Calu3 (cell line): ENCODE data around the gene SEC16B. TPM values are rescaled to one million over a fixed set of nuclear protein-coding genes. Genes with fewer than 3 reads are reported as not detected.

Source experiments
- BruUV-seq: library from RNA; stranded (reverse); fragments of 400-500 nt; replicated peaks from 2 replicates; lab custom pipeline; 2021; lab: Mats Ljungman, UMichigan
- CTCF ChIA-PET: fragments of 300-600 bp; sonication (Branson Sonifier 250); formaldehyde crosslinking; loops from one replicate; lab custom pipeline; 2022; ENCODE audit warnings: antibody characterized with exemption; lab: Charles Lee
- DNase-seq: peaks from one replicate; pipeline ENCODE4 v3.0.0; 2022
- H3K27ac Mint-ChIP-seq: one replicate; pipeline ENCODE4 v1.8.0; 2022; ENCODE audit warnings: mixed read lengths; ENCODE audit not compliant: unreplicated experiment
- H3K27me3 Mint-ChIP-seq: one replicate; pipeline ENCODE4 v1.8.0; 2022; ENCODE audit warnings: mixed read lengths; ENCODE audit not compliant: unreplicated experiment
- H3K36me3 Mint-ChIP-seq: one replicate; pipeline ENCODE4 v1.8.0; 2022; ENCODE audit warnings: mild to moderate bottlenecking, moderate library complexity, mixed read lengths; ENCODE audit not compliant: insufficient read depth, unreplicated experiment
- H3K4me1 Mint-ChIP-seq: one replicate; pipeline ENCODE4 v1.8.0; 2022; ENCODE audit warnings: mild to moderate bottlenecking, low read depth, mixed read lengths; ENCODE audit not compliant: unreplicated experiment
- H3K4me3 Mint-ChIP-seq: one replicate; pipeline ENCODE4 v1.8.0; 2022; ENCODE audit warnings: mild to moderate bottlenecking, low read depth, moderate library complexity, mixed read lengths; ENCODE audit not compliant: unreplicated experiment
- H3K9me3 Mint-ChIP-seq: one replicate; pipeline ENCODE4 v1.8.0; 2022; ENCODE audit warnings: low read depth, mixed read lengths; ENCODE audit not compliant: unreplicated experiment
- intact Hi-C: fragments of 100-400 bp; cut with micrococcal nuclease; formaldehyde crosslinking; loops from one replicate; pipeline ENCODE4 v1.10.0; 2022; ENCODE audit not compliant: unreplicated experiment
- total RNA-seq: library from RNA; stranded (reverse); gene quantifications from 2 replicates; pipeline ENCODE4 v1.2.3, GENCODE V29; 2022
- TF ChIP-seq, protein P1 (sequence below): fragments of 200-600 bp; IDR thresholded peaks from one replicate; pipeline ENCODE4 v1.8.0; 2022; ENCODE audit warnings: antibody characterized with exemption; ENCODE audit not compliant: unreplicated experiment

SEC16B gene
- total RNA-seq, 1 experiment from 2014 or later = 4.2 TPM

- H3K27ac Mint-ChIP-seq = no peak overlapping the region
- no peaks in the 10 kb centered on the region for H3K27me3 Mint-ChIP-seq
- no TSS peak for BruUV-seq
- no peak for DNase-seq
- TF ChIP-seq, protein P1, sequence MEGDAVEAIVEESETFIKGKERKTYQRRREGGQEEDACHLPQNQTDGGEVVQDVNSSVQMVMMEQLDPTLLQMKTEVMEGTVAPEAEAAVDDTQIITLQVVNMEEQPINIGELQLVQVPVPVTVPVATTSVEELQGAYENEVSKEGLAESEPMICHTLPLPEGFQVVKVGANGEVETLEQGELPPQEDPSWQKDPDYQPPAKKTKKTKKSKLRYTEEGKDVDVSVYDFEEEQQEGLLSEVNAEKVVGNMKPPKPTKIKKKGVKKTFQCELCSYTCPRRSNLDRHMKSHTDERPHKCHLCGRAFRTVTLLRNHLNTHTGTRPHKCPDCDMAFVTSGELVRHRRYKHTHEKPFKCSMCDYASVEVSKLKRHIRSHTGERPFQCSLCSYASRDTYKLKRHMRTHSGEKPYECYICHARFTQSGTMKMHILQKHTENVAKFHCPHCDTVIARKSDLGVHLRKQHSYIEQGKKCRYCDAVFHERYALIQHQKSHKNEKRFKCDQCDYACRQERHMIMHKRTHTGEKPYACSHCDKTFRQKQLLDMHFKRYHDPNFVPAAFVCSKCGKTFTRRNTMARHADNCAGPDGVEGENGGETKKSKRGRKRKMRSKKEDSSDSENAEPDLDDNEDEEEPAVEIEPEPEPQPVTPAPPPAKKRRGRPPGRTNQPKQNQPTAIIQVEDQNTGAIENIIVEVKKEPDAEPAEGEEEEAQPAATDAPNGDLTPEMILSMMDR = no peak
- H3K4me1 Mint-ChIP-seq = no peaks in the 10 kb centered on the region
- H3K4me3 Mint-ChIP-seq = no peak overlapping the region
- intact Hi-C loops = no loop called here
- H3K9me3 Mint-ChIP-seq = no peaks in the 10 kb centered on the region
- CTCF ChIA-PET = no interaction called here
- H3K36me3 Mint-ChIP-seq = no peaks in the 10 kb centered on the region
Measured at GRCh38 chr1:177978530-177978929, 8.7 kb upstream of the SEC16B start.

DNA sequence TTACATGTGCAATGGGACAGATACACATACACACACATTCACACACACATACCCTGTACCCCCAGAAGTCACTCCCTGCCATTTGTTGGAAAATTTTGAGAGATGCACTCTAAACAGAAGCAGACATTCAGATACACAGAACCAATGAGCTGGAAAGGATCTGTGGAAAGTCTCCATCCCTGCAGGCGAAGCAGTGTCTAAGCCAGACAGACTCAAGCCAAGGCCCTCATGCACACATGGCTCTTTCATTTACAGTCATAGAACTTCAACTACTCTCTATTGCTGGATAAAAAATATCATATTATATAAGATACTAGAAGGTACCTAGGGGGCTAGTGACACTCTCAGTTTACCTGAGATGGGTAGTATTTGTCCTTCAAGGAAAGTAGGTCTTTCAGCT, 7.3 kb upstream of the SEC16B start:
- Mint-ChIP-seq H3K36me3 (no peaks in the 10 kb centered on the region), H3K4me1 (no peaks in the 10 kb centered on the region), H3K4me3 (no peak overlapping the region), H3K27me3 (no peaks in the 10 kb centered on the region), H3K27ac (no peak overlapping the region), H3K9me3 (no peaks in the 10 kb centered on the region)
- intact Hi-C loops = no loop called here
- BruUV-seq = no TSS peak
- no peak for DNase-seq
- CTCF ChIA-PET = no interaction called here
- TF ChIP-seq, protein P1 = no peak

DNA sequence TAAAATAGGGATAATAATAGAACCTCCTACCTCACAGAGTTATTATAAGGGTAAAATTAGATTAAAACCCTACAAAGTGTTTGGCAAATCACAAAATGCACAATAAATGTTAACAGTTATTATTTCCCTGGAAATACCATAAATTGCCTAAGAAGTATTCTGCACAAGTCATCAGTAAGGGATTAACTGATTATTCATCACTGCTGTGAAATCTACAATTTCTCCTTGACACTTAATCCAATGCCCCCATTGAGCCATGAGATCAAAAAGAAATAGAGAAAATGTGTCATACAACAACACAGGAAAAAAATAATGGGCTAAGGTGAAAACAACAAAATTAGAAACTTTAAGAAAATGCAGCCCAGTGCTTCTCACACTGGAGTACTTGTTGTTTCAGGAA, 6.7 kb upstream of the SEC16B start:
- Mint-ChIP-seq H3K4me3 (no peak overlapping the region), H3K36me3 (no peaks in the 10 kb centered on the region), H3K27me3 (no peaks in the 10 kb centered on the region), H3K9me3 (no peaks in the 10 kb centered on the region), H3K4me1 (no peaks in the 10 kb centered on the region), H3K27ac (no peak overlapping the region)
- DNase-seq = no peak
- intact Hi-C loops = no loop called here
- TF ChIP-seq, protein P1 = no peak
- no TSS peak for BruUV-seq
- CTCF ChIA-PET = no interaction called here

DNA sequence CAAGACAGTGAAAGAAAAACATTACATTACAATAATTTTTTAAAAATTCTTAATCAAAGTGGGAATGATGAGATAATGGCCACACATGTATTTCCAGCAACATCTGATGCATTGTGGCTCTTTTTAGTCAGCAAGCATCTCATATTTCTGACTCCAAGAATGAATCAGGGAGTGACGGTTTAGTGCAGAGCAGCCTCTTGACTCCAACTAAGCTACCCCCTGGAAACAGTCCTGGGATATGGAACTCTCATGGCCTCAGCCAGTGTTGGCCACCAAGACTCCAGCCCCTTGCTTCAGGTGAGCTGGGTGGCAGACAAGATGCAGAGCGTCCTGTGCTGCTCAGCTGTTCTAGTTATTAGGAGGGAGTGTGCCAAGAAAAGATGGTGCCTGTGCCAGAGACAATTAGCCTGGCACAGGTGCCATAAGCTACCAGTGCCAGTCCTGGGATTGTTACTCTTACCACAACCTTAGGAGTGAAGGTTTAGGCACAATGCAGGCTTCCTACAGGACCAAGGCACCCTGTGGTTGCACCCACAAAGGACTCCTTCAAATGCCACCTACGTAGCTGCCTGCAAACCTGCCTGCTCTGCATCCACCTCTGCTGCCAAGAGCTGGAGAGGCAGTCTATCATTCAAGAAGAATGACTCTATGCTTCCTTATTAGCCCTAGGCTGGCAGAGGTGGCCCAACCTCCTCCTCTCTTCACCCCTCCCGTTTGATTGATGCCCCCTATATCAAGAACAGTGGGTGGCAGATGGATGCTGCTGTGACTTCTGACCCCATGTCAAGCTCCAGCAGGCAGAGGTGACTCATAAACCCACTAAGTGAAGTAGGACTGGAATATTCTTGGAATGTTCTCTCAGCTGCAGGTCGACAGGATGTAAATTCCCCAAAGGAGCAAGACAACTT, 6.0 kb upstream of the SEC16B start:
- intact Hi-C loops = no loop called here
- H3K4me1 Mint-ChIP-seq = no peaks in the 10 kb centered on the region
- no peak overlapping the region for H3K27ac Mint-ChIP-seq

More for the DNA sequence above, 6.0 kb upstream of the SEC16B start:
- CTCF ChIA-PET = no interaction called here
- Mint-ChIP-seq H3K27me3 (no peaks in the 10 kb centered on the region), H3K9me3 (no peaks in the 10 kb centered on the region), H3K4me3 (no peak overlapping the region), H3K36me3 (no peaks in the 10 kb centered on the region)
- no TSS peak for BruUV-seq
- TF ChIP-seq, protein P1 = no peak
- DNase-seq = no peak
